ENCODE measurements around the gene NCAPD2.
"Not testable (repeated sequence)": the region's sequence is repeated elsewhere in the genome, so short reads cannot be mapped to it uniquely, and the experiment has no call there.

NCAPD2 gene

DNA sequence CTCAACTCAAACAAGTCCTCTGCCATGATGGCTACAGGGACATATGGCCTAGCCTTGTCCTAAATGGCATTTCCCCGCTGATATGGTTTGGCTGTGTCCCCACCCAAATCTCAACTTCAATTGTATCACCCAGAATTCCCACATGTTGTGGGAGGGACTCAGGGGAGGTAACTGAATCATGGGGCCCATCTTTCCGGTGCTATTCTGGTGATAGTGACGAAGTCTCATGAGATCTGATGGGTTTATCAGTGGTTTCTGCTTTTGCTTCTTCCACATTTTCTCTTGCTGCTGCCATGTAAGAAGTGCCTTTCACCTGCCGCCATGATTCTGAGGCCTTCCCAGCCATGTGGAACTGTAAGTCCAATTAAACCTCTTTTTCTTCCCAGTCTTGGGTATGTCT is 27.2 kb upstream of the NCAPD2 start:
- not testable (repeated sequence) for H3K4me3 ChIP-seq (ENCODE audit: low read depth, low read length); H3K27me3 ChIP-seq (ENCODE audit: control insufficient read depth, insufficient read depth, low read length); H3K4me1 ChIP-seq (ENCODE audit: control insufficient read depth, insufficient read depth, low read length); H3K9ac ChIP-seq (ENCODE audit: low read length); H3K9me3 ChIP-seq (ENCODE audit: control insufficient read depth, insufficient read depth, low read depth, low read length); H3K27ac ChIP-seq (ENCODE audit: low read depth, low read length)
- H3K36me3 ChIP-seq (ENCODE audit: control insufficient read depth, insufficient read depth, low read length) = peaks cover 41% of the 10 kb centered on the region

DNA sequence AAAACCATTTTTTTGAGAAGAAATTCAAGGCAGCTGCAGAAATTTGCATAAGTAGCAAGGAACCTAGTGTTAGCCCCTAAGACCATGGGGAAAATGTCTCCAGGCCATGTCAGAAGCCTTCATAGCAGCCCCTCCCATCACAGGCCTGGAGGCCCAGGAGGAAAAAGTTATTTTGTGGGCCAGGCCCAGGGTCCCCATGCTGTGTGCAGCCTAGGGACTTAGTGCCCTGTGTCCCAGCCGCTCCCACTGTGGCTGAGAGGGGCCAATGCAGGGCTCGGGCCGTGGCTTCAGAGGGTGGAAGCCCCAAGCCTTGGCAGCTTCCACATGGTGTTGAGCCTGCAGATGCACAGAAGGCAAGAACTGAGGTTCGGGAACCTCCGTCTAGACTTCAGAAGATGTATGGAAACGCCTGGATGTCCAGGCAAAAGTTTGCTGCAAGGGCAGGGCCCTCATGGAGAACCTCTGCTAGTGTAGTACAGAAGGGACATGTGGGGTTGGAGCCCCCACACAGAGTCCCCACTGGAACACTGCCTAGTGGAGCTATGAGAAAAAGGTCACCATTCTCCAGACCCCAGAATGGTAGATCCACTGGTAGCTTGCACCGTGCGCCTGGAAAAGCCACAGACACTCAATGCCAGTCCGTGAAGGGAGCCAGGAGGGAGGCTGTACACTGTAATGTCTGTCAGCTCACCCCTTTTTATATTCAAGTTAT is 26.2 kb upstream of the NCAPD2 start:
- H3K27me3 ChIP-seq (ENCODE audit: control insufficient read depth, insufficient read depth, low read length); H3K4me3 ChIP-seq (ENCODE audit: low read depth, low read length); H3K27ac ChIP-seq (ENCODE audit: low read depth, low read length); H3K4me1 ChIP-seq (ENCODE audit: control insufficient read depth, insufficient read depth, low read length); H3K9ac ChIP-seq (ENCODE audit: low read length); H3K9me3 ChIP-seq (ENCODE audit: control insufficient read depth, insufficient read depth, low read depth, low read length): not testable (repeated sequence)
- H3K36me3 ChIP-seq (ENCODE audit: control insufficient read depth, insufficient read depth, low read length) = peaks cover 31% of the 10 kb centered on the region

DNA sequence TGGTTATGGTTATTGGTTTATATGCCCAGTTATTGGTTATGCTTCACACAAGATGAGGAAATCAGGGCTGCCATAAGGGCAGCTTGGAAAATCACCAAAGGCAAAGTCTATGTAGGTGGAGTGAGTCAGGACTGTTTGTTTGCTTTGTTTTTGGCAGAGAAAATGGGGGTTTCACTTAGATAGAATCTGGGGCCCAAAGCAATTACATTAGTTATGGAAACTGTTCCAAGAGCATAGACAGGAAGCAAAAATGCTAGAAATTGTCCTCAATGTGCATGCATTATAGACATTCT is 25.7 kb upstream of the NCAPD2 start:
- Histone ChIP-seq H3K4me1 (ENCODE audit: control insufficient read depth, insufficient read depth, low read length) (peaks cover 9% of the 10 kb centered on the region; the same call in 1 of the 2 replicates), H3K27me3 (ENCODE audit: control insufficient read depth, insufficient read depth, low read length) (no peaks in the 10 kb centered on the region), H3K27ac (ENCODE audit: low read depth, low read length) (no peak overlapping the region), H3K4me3 (ENCODE audit: low read depth, low read length) (no peak overlapping the region), H3K9me3 (ENCODE audit: control insufficient read depth, insufficient read depth, low read depth, low read length) (no peaks in the 10 kb centered on the region; the same call in 1 of the 2 replicates), H3K9ac (ENCODE audit: low read length) (no peak overlapping the region), H3K36me3 (ENCODE audit: control insufficient read depth, insufficient read depth, low read length) (peaks cover 27% of the 10 kb centered on the region)

DNA sequence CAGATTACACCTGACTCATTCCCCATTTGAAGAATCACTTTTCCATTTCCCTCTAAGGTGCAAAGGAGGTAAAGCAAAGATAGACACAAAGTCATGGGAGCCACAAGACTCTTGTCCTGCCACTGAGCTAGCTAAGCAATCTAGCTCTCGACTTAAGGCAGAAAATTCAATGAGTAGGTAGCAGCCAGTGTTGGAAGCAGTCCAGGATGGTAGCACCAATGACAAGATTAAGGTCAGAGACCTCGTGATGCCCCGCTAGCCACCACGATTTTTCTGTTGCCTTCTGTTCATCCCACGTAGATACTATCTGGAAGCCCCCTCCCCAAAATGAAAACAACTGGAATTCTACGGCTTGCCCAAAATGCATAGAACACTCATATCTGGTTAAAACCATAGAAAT is 24.8 kb upstream of the NCAPD2 start:
- Histone ChIP-seq H3K4me3 (ENCODE audit: low read depth, low read length) (no peak overlapping the region), H3K27ac (ENCODE audit: low read depth, low read length) (no peak overlapping the region), H3K36me3 (ENCODE audit: control insufficient read depth, insufficient read depth, low read length) (peaks cover 18% of the 10 kb centered on the region), H3K27me3 (ENCODE audit: control insufficient read depth, insufficient read depth, low read length) (no peaks in the 10 kb centered on the region), H3K4me1 (ENCODE audit: control insufficient read depth, insufficient read depth, low read length) (peaks cover 9% of the 10 kb centered on the region; the same call in 1 of the 2 replicates), H3K9ac (ENCODE audit: low read length) (no peak overlapping the region), H3K9me3 (ENCODE audit: control insufficient read depth, insufficient read depth, low read depth, low read length) (no peaks in the 10 kb centered on the region; the same call in 1 of the 2 replicates)

DNA sequence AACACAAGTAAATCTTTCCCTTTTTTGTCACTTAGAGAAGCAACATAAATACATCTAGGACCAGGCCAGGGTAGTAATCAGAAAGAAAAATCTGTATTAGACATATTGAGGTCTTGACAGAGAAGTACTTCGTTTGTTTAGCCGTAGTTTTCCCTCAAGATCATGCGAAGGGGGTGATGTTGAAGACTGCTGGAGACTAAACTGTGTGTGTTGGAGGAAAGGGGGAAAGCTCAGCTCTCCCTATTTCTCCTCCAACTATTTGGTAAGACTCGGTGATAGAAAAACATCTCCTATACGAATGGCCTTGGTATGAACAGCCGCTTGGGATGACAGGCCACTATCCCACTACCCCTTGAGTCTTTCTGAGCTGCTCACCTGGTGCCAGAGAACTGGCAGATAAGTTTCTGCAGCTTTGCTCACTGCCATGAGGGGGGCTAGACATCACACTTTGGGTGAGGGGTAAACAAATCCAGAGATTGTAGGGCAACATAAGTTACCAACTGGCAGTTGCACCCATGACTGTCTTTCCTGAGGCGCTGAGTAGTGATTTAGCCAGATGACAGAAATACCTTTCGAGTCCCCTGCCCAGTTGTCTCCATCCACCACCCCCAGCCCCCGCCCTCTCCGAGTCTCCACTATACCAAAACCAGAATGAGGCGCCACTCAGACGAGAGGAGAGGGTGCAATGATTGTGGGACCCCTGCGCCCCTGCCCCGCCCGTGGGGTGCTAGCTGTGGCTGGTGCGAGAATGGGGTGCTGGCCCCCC is 24.1 kb upstream of the NCAPD2 start:
- H3K36me3 ChIP-seq (ENCODE audit: control insufficient read depth, insufficient read depth, low read length) = peaks cover 11% of the 10 kb centered on the region
- H3K27ac ChIP-seq (ENCODE audit: low read depth, low read length) = no peak overlapping the region
- H3K9me3 ChIP-seq (ENCODE audit: control insufficient read depth, insufficient read depth, low read depth, low read length) = no peaks in the 10 kb centered on the region; the same call in 1 of the 2 replicates
- peaks cover 9% of the 10 kb centered on the region; the same call in 1 of the 2 replicates for H3K4me1 ChIP-seq (ENCODE audit: control insufficient read depth, insufficient read depth, low read length)
- H3K4me3 ChIP-seq (ENCODE audit: low read depth, low read length) = peak overlapping the region; percentile 84
- H3K9ac ChIP-seq (ENCODE audit: low read length) = peak overlapping the region; percentile 70
- H3K27me3 ChIP-seq (ENCODE audit: control insufficient read depth, insufficient read depth, low read length) = no peaks in the 10 kb centered on the region

DNA sequence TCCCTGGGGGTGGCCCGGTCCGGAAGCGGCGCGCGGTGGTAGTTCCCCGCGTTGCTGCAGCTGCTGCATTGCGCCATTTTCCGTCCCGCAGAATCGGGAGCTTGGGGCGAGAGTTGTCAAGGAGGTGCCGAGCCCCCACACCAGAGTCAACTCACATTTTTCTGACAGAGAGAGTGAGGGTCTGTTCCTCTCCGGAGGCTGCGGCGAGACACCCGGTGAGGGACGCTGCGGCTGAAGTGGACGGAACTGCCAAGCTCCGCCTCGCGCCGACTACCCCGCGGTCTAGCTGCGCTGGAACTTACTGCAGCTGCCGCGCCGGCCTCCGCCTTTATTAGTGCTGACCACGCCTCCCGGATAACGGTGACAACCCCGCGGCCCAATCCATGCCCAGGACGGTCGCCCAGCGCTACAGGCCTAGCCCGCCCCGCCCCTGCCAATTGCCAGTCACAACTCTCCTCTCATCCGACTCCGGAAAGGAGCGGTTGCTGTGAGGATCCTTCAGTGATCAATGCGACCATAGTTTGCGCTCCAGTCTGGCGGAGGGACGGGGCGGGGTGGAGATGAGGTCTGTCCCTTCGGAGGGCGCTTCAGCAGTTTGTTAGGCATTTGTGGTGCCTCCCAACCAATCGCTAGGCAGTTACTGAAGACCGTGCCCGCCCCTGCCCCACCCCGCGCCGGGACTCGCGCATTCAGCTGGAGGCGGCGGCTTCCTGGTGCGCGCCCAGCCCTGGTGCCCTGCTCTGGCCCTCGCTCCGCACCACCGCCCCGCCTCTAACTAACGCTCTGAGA is 23.3 kb upstream of the NCAPD2 start, which contains the start of gene VAMP1:
Gene VAMP1 (minus strand): TSS at position 303 of the 789 bp plus-strand sequence. CDS start 146 bp downstream, at position 157.
- Histone ChIP-seq H3K4me1 (ENCODE audit: control insufficient read depth, insufficient read depth, low read length) (peaks cover 9% of the 10 kb centered on the region; the same call in 1 of the 2 replicates), H3K27me3 (ENCODE audit: control insufficient read depth, insufficient read depth, low read length) (no peaks in the 10 kb centered on the region), H3K4me3 (ENCODE audit: low read depth, low read length) (peak within 1 kb of the TSS; percentile 84), H3K9ac (ENCODE audit: low read length) (peak within 1 kb of the TSS; percentile 70), H3K27ac (ENCODE audit: low read depth, low read length) (no peak within 1 kb of the TSS), H3K36me3 (ENCODE audit: control insufficient read depth, insufficient read depth, low read length) (peaks cover 8% of the 10 kb centered on the region), H3K9me3 (ENCODE audit: control insufficient read depth, insufficient read depth, low read depth, low read length) (no peaks in the 10 kb centered on the region; the same call in 1 of the 2 replicates)

DNA sequence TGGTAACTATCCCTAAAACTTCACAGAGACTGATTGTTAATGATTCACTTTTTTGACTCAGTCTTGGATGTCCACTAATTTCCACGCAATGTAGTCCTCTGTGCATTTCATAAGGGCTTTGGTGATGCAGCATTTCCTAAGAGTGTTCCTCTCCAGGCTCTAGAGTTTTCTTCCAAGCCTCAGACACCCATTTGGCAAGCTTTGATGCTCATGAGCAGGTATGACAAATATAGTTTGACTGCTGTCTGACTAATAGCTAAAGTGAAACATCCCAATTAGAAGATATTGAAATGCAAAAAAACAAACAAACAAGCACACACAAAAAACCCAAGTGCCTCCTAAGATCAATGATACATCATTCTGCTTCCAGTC is 21.9 kb upstream of the NCAPD2 start:
- Histone ChIP-seq H3K9me3 (ENCODE audit: control insufficient read depth, insufficient read depth, low read depth, low read length) (peaks cover 4% of the 10 kb centered on the region; the same call in 1 of the 2 replicates), H3K9ac (ENCODE audit: low read length) (no peak overlapping the region), H3K27me3 (ENCODE audit: control insufficient read depth, insufficient read depth, low read length) (no peaks in the 10 kb centered on the region), H3K36me3 (ENCODE audit: control insufficient read depth, insufficient read depth, low read length) (peaks cover 4% of the 10 kb centered on the region; the same call in 1 of the 2 replicates), H3K4me1 (ENCODE audit: control insufficient read depth, insufficient read depth, low read length) (peaks cover 9% of the 10 kb centered on the region; the same call in 1 of the 2 replicates), H3K27ac (ENCODE audit: low read depth, low read length) (no peak overlapping the region), H3K4me3 (ENCODE audit: low read depth, low read length) (no peak overlapping the region)

DNA sequence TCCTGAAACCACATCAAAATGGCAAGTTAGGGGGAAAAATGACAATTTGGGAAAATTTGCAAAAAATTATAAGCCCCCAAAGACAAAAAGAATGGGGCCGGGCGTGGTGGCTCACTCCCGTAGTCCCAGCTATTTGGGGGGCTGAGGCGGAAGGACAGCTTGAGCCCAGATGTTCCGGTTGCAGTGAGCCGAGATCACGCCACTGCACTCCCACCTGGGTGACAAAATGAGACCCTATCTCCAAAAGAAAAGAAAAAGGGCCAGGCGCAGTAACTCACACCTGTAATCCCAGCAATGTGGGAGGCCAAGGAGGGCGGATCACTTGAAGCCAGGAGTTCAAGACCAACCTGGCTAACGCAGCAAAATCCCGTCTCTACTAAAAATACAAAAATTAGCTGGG is 21.4 kb upstream of the NCAPD2 start:
- Histone ChIP-seq H3K4me1 (ENCODE audit: control insufficient read depth, insufficient read depth, low read length) (peaks cover 9% of the 10 kb centered on the region; the same call in 1 of the 2 replicates), H3K27me3 (ENCODE audit: control insufficient read depth, insufficient read depth, low read length) (no peaks in the 10 kb centered on the region), H3K36me3 (ENCODE audit: control insufficient read depth, insufficient read depth, low read length) (peaks cover 4% of the 10 kb centered on the region; the same call in 1 of the 2 replicates), H3K9ac (ENCODE audit: low read length) (no peak overlapping the region), H3K27ac (ENCODE audit: low read depth, low read length) (no peak overlapping the region), H3K9me3 (ENCODE audit: control insufficient read depth, insufficient read depth, low read depth, low read length) (peaks cover 4% of the 10 kb centered on the region; the same call in 1 of the 2 replicates), H3K4me3 (ENCODE audit: low read depth, low read length) (no peak overlapping the region)

DNA sequence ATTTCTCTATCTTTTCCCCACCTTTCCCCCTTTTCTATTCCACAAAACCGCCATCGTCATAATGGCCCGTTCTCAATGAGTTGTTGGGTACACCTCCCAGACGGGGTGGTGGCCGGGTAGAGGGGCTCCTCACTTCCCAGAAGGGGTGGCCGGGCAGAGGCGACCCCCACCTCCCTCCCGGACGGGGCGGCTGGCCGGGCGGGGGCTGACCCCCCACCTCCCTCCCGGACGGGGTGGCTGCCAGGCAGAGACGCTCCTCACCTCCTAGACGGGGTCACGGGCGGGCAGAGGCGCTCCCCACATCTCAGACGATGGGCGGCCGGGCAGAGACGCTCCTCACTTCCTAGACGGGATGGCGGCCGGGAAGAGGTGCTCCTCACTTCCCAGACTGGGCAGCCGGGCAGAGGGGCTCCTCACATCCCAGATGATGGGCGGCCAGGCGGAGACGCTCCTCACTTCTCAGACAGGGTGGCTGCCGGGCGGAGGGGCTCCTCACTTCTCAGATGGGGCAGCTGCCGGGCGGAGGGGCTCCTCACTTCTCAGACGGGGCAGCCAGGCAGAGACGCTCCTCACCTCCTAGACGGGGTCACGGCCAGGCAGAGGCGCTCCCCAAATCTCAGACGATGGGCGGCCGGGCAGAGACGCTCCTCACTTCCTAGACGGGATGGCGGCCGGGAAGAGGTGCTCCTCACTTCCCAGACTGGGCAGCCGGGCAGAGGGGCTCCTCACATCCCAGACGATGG is 18.5 kb upstream of the NCAPD2 start:
- not testable (repeated sequence) for H3K27me3 ChIP-seq (ENCODE audit: control insufficient read depth, insufficient read depth, low read length); H3K27ac ChIP-seq (ENCODE audit: low read depth, low read length); H3K9me3 ChIP-seq (ENCODE audit: control insufficient read depth, insufficient read depth, low read depth, low read length); H3K4me1 ChIP-seq (ENCODE audit: control insufficient read depth, insufficient read depth, low read length); H3K36me3 ChIP-seq (ENCODE audit: control insufficient read depth, insufficient read depth, low read length); H3K9ac ChIP-seq (ENCODE audit: low read length); H3K4me3 ChIP-seq (ENCODE audit: low read depth, low read length)

DNA sequence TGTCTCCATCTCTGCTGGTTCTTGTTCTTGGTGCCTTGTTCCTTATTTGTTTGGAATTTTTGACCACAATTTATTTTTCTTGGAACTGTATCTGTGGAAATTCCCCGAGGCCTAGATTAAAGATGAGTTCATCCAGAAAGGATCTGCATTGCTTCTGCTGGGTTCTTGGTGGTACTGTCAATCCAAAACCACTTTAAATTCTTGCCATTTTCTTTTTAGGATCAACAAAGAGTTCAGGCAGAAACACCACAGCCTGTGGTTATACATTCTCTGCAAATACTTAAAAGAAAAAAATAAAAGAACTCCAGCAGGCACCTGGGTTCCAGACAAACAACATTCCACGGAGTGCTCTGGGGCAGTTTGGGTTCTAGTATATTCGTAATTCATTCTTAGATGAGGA is 17.4 kb upstream of the NCAPD2 start:
- Histone ChIP-seq H3K36me3 (ENCODE audit: control insufficient read depth, insufficient read depth, low read length) (no peaks in the 10 kb centered on the region), H3K4me1 (ENCODE audit: control insufficient read depth, insufficient read depth, low read length) (no peaks in the 10 kb centered on the region), H3K27ac (ENCODE audit: low read depth, low read length) (no peak overlapping the region), H3K4me3 (ENCODE audit: low read depth, low read length) (no peak overlapping the region), H3K9ac (ENCODE audit: low read length) (no peak overlapping the region), H3K9me3 (ENCODE audit: control insufficient read depth, insufficient read depth, low read depth, low read length) (0 out of 2 replicates have a peak, but pooled peaks cover 4% of the 10 kb centered on the region), H3K27me3 (ENCODE audit: control insufficient read depth, insufficient read depth, low read length) (no peaks in the 10 kb centered on the region)

Measured in HUES6 (cell line).